ENCODE data around the gene RPS6KA2.

GRCh38 chr6:166440729-166441128, 186.3 kb downstream of the RPS6KA2 start:
- TF ChIP-seq CTCF (IDR thresholded peaks at IDR 0.05; ENCODE audit: extremely low read depth in 1 of 2, insufficient read depth in 1 of 2, low read depth in 1 of 2, low read length in 2 of 2) (no peak), POLR2AphosphoS5 (IDR thresholded peaks at IDR 0.05; ENCODE audit: insufficient read depth, low read depth, low read length) (no peak)

Measured in endothelial cell of umbilical vein (primary cell).